Ovary (tissue), 10 donors: ENCODE measurements around the gene DKK2. TPM values are rescaled to one million over a fixed set of nuclear protein-coding genes. Genes with fewer than 3 reads are reported as not detected.

Experiments used
- DNase-seq, 5 donors: peaks; one replicate each; pipeline ENCODE4 v3.0.0-alpha.2; 2019 to 2020
- H3K27ac ChIP-seq, 2 donors: fragments of 200-600 bp; one replicate each; pipeline versions ENCODE4 v1.5.1 to v1.8.0; 2019 to 2022
- H3K27me3 ChIP-seq: fragments of 200-600 bp; one replicate; pipeline ENCODE4 v1.8.0; 2022
- H3K36me3 ChIP-seq: fragments of 200-600 bp; sonication (generic); one replicate; pipeline ENCODE4 v1.5.1; 2019
- H3K4me1 ChIP-seq: one replicate; pipeline ENCODE4 v1.8.1; 2013; ENCODE audit warnings: mild to moderate bottlenecking, moderate library complexity; ENCODE audit not compliant: insufficient read depth
- H3K4me3 ChIP-seq: fragments of 200-600 bp; sonication (generic); one replicate; pipeline ENCODE4 v1.5.1; 2017
- H3K9me3 ChIP-seq, 2 donors: fragments of 200-600 bp in 1 of 2; sonication (generic) in 1 of 2; one replicate each; pipeline versions ENCODE4 v1.5.1 to v1.8.1; 2013 to 2019; ENCODE audit warnings: mild to moderate bottlenecking in 1 of 2, moderate library complexity in 1 of 2
- EP300 ChIP-seq: sonication (generic); formaldehyde crosslinking; IDR thresholded peaks from one replicate; pipeline ENCODE4 v1.6.1; 2017; ENCODE audit warnings: antibody characterized with exemption
- POLR2A ChIP-seq: fragments of 450-650 bp; IDR thresholded peaks from one replicate; pipeline ENCODE4 v1.6.1; 2017; ENCODE audit warnings: antibody characterized with exemption, mild to moderate bottlenecking, moderate library complexity
- WGBS, 3 donors: extraction: QIAGEN DNeasy Blood & Tissue Kit in 1 of 3; methylation state at CpG; one replicate each; pipeline versions ENCODE4 v1.1.5 to v1.1.7; 2013 to 2017; 5-methylcytosine and 5-hydroxymethylcytosine counted together
- intact Hi-C, 4 donors: fragments of 100-400 bp; cut with DNase I; formaldehyde crosslinking; loops; one replicate each; pipeline versions ENCODE4 v1.11.0 to v1.15.1; 2022 to 2023
- long read RNA-seq, 3 donors: library from polyadenylated mRNA in 2 of 3; unstranded in 2 of 3; transcript quantifications; one replicate each; pipeline ENCODE4 v2.0.0 and lab custom pipeline, GENCODE V29; 2021 to 2026
- polyA plus RNA-seq, 2 donors: library from polyadenylated mRNA; stranded (reverse); fragments of 200-250 nt in 1 of 2; fragments of 350-450 nt in 1 of 2; fragmentation: Illumina TruSeq in 1 of 2; extraction: RNeasy Lipid Tissue Mini Kit (QIAGEN cat#74804) in 1 of 2; gene quantifications; one replicate each; pipeline ENCODE4 v1.2.3, GENCODE V29; 2013 to 2014
- total RNA-seq, 7 donors: library from RNA; depleted of rRNA in 2 of 7; stranded (reverse); fragments of >200 nt in 2 of 7; fragmentation: NEBNext Ultra II Directional in 3 of 7; extraction: Animal tissue kit (Norgen Biotek cat#: 25700) in 3 of 7; gene quantifications; one replicate each; pipeline versions ENCODE4 v1.1.0 to v1.2.4, GENCODE V29; 2016 to 2023
- TF ChIP-seq, protein P1 (sequence below), 3 donors: fragments of 450-650 bp in 2 of 3; fragments of 200-600 bp in 1 of 3; IDR thresholded peaks; one replicate each; pipeline versions ENCODE4 v1.5.1 to v1.8.0; 2016 to 2022; ENCODE audit warnings: antibody characterized with exemption in 3 of 3, mild to moderate bottlenecking in 1 of 3
- donor health status: DM: no; HTN: no; CAD: no; lungs with moderate emphysema.
- donor health status: DM: no; HTN: no; CAD: no.
- donor health status: Bipolar disorder and iron deficiency.
- donor health status: DM: yes; HTN: yes; CAD: no.
- donor health status: DM: no; HTN: no; CAD: no.
- donor health status: DM: yes; HTN: yes; CAD: no.

DKK2 gene, protein sequence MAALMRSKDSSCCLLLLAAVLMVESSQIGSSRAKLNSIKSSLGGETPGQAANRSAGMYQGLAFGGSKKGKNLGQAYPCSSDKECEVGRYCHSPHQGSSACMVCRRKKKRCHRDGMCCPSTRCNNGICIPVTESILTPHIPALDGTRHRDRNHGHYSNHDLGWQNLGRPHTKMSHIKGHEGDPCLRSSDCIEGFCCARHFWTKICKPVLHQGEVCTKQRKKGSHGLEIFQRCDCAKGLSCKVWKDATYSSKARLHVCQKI
- total RNA-seq, result 1 to 10 TPM in 3 of 7 donors, under 1 TPM in 4; 0.30 to 3.8 (median 0.60) TPM
- polyA plus RNA-seq, result 1 to 10 TPM in 1 of 2 donors, under 1 TPM in 1; 0.62 to 1.6 TPM
- long read RNA-seq, donor 1, partial matches to known transcripts, result 0 of 2 reads
- long read RNA-seq, donor 1, other reads (novel, unspliced or antisense), result 0 of 2 reads
- long read RNA-seq, donor 2, partial matches to known transcripts, result 0 of 1 reads
- long read RNA-seq, donor 2, other reads (novel, unspliced or antisense), result 0 of 1 reads
- long read RNA-seq, donor 3, result 0 reads

DNA sequence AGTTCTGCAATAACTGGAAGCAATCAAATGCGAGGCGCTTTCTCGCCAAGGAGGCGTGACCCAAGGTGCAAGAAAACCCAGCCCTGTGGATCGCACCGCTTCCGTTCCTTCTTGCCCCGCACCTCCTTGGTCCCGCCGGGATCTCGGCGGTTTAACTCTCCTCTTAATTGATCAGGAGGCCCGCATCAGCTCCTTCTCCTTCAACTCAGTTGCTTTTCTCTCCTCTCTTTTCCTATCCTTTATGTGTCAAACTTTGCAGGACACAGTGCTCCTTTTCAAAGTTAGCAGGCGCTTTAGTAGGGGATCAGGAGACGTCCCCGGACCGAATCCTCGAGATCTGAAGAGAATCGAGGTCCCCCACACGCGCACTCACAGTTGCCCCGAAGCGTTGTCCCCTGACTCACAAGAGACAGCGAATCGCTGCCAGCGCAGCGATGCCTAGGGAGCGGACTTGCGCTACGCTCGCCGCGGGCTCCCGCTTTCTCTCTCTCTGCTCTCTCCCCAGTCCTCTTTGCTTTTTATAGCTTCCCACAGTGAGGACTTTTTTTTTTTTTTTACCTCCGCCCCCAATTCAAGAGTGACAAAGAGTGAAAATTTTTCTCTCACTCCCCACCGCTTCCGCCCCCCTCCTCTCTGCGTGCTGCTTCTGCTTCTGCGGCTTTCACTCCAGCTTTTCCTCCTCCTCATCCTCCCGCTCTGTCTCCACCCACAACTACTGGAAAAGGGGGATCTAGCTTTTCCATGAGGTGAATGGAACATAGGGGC is at the start of gene DKK2:
Gene DKK2, minus strand, starts transcription at position 495 of the 765 bp plus-strand sequence. CDS start 722 bp downstream, outside the sequence.
- no peak within 1 kb of the TSS for H3K27ac ChIP-seq
- H3K36me3 ChIP-seq, result no peaks in the 10 kb centered on the region
- H3K27me3 ChIP-seq, result no peaks in the 10 kb centered on the region
- TF ChIP-seq, protein P1, sequence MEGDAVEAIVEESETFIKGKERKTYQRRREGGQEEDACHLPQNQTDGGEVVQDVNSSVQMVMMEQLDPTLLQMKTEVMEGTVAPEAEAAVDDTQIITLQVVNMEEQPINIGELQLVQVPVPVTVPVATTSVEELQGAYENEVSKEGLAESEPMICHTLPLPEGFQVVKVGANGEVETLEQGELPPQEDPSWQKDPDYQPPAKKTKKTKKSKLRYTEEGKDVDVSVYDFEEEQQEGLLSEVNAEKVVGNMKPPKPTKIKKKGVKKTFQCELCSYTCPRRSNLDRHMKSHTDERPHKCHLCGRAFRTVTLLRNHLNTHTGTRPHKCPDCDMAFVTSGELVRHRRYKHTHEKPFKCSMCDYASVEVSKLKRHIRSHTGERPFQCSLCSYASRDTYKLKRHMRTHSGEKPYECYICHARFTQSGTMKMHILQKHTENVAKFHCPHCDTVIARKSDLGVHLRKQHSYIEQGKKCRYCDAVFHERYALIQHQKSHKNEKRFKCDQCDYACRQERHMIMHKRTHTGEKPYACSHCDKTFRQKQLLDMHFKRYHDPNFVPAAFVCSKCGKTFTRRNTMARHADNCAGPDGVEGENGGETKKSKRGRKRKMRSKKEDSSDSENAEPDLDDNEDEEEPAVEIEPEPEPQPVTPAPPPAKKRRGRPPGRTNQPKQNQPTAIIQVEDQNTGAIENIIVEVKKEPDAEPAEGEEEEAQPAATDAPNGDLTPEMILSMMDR (IDR thresholded peaks at IDR 0.05), result no peak
- TF ChIP-seq POLR2A (no peak), EP300 (no peak)
- peak in 4 of 5 donors; percentile 10 to 37 (median 21) for DNase-seq
- WGBS, 3 donors, result 0 to 1% (median 1%) methylated on average over 40 of the region's 40 CpGs
- peaks cover 2% of the 10 kb centered on the region for H3K4me1 ChIP-seq
- no peaks in the 10 kb centered on the region for H3K9me3 ChIP-seq
- peak within 1 kb of the TSS; percentile 31 for H3K4me3 ChIP-seq
- intact Hi-C loops, result no loop called here

DNA sequence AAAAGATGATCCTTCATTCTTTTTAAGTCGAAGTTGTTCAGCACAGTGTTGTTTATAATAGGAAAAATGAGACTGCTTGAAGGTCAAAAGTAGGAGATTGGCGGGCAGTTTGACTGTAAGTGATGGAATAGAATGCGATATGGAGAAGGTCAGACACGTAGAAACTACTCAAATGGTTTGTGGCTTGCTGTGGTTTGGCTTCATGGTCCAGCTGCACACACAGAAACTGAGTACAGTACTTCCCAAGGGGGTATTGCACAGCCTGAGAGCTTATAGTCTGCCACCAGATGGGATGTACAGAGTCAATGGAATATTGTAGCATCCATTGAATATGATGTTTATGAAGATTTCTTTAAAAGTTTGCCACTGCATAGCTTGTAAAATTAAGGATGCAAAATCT is 41.1 kb upstream of the DKK2 start:
- Histone ChIP-seq H3K4me3 (no peak overlapping the region), H3K4me1 (no peaks in the 10 kb centered on the region), H3K9me3 (no peaks in the 10 kb centered on the region), H3K36me3 (no peaks in the 10 kb centered on the region), H3K27ac (no peak overlapping the region), H3K27me3 (no peaks in the 10 kb centered on the region)
- intact Hi-C loops, result no loop called here
- 85 to 89% (median 89%) methylated on average over 4 of the region's 4 CpGs for WGBS, 3 donors
- DNase-seq, result no peak
- TF ChIP-seq POLR2A, result no peak
- TF ChIP-seq, protein P1 (IDR thresholded peaks at IDR 0.05), result no peak
- TF ChIP-seq EP300, result no peak

DNA sequence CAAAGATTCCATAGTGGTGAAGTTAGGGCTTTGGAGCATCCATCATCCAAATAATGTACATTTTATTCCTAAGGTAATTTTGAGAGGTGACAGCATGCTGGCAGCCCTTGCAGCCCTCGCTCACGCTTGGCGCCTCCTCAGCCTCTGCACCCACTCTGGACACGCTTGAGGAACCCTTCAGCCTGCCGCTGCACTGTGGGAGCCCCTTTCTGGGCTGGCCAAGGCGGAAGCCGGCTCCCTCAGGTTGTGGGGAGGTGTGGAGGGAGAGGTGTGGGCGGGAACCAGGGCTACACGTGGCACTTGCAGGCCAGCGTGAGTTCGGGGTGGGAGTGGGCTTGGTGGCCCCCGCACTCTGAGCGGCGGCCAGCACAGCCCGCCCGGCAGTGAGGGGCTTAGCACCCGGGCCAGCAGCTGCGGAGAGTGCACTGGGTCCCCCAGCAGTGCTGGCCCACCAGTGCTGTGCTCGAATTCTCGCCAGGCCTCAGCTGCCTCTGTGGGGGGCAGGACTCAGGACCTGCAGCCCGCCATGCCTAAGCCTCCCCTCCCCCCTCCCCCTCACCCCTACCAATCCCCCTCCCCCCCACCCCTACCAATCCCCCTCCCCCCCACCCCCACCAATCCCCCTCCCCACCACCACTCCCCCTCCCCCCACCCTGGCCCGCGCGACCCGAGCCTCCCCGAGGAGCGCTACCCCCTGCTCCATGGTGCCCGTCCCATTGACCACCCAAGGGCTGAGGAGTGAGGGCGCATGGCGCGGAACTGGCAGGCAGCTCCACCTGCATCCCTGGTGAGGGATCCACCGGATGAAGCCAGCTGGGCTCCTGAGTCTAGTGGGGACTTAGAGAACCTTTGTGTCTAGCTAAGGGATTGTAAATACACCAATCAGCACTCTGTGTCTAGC is 37.0 kb upstream of the DKK2 start:
- intact Hi-C loops, result no loop called here
- Histone ChIP-seq H3K27ac (no peak overlapping the region), H3K4me3 (no peak overlapping the region), H3K36me3 (no peaks in the 10 kb centered on the region), H3K9me3 (no peaks in the 10 kb centered on the region), H3K4me1 (no peaks in the 10 kb centered on the region), H3K27me3 (no peaks in the 10 kb centered on the region)
- DNase-seq, result no peak
- TF ChIP-seq POLR2A, result no peak
- TF ChIP-seq, protein P1 (IDR thresholded peaks at IDR 0.05), result no peak
- no peak for TF ChIP-seq EP300
- WGBS, 3 donors, result 94 to 95% (median 94%) methylated on average over 27 to 32 of the region's 32 CpGs

DNA sequence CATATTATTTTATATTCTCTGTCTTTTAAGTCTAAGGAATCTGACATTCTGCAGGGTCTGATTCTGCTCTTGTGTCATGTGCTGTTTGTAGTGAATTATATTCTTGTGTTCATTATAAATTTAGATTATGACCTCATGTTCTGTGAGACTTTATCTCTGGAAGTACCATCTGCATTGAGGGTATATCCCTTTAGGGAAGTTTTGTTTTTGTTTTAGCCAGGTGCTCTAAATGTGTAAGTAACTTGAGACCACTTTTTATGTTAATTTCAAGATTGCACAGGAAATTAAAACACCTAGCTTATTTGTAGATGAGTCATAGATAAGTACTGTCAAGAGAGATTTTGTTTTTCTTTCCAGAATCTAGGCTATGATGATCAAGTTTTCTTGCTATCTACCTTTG is 35.0 kb upstream of the DKK2 start:
- Histone ChIP-seq H3K9me3 (no peaks in the 10 kb centered on the region), H3K4me3 (no peak overlapping the region), H3K27ac (no peak overlapping the region), H3K4me1 (no peaks in the 10 kb centered on the region), H3K36me3 (no peaks in the 10 kb centered on the region), H3K27me3 (no peaks in the 10 kb centered on the region)
- TF ChIP-seq POLR2A, result no peak
- intact Hi-C loops, result no loop called here
- no peak for DNase-seq
